GM10248 (cell line): Measurements from ENCODE around the gene MBNL2.

Experiments used
- CTCF ChIA-PET: fragments of 300-600 bp; sonication (Branson Sonifier 250); formaldehyde crosslinking; extraction: SDS; loops from one replicate; lab custom pipeline; 2021; ENCODE audit warnings: antibody characterized with exemption; lab: Yijun Ruan, JAX
- POLR2A ChIA-PET: fragments of 350-650 bp; sonication (Branson Sonifier 250); formaldehyde crosslinking; extraction: SDS; loops from one replicate; lab custom pipeline; 2020; ENCODE audit warnings: antibody characterized with exemption; lab: Yijun Ruan, JAX
- DNase-seq: peaks from one replicate; pipeline ENCODE4 v3.0.0; 2012; ENCODE audit errors: extremely low spot score
- TF ChIP-seq, protein P1 (sequence below): IDR thresholded peaks from 2 replicates; pipeline ENCODE4 v1.5.1; 2012; ENCODE audit warnings: mild to moderate bottlenecking, low read depth; ENCODE audit errors: extremely low read depth, missing control alignments, control extremely low read depth

Gene MBNL2

GRCh38 chr13:97423300-97424045, 201.3 kb downstream of the MBNL2 start:
- DNase-seq, result no peak
- ChIA-PET POLR2A (no interaction called here), CTCF (interaction anchor here (0.9 to 2.9 kb wide), 6 partner anchors 8 to 314 kb away, joined by 3 to 11 read pairs (median 4); no protein-coding TSS in a partner anchor)
- TF ChIP-seq, protein P1, sequence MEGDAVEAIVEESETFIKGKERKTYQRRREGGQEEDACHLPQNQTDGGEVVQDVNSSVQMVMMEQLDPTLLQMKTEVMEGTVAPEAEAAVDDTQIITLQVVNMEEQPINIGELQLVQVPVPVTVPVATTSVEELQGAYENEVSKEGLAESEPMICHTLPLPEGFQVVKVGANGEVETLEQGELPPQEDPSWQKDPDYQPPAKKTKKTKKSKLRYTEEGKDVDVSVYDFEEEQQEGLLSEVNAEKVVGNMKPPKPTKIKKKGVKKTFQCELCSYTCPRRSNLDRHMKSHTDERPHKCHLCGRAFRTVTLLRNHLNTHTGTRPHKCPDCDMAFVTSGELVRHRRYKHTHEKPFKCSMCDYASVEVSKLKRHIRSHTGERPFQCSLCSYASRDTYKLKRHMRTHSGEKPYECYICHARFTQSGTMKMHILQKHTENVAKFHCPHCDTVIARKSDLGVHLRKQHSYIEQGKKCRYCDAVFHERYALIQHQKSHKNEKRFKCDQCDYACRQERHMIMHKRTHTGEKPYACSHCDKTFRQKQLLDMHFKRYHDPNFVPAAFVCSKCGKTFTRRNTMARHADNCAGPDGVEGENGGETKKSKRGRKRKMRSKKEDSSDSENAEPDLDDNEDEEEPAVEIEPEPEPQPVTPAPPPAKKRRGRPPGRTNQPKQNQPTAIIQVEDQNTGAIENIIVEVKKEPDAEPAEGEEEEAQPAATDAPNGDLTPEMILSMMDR, result no peak

- TF ChIP-seq, protein P1, result no peak
- ChIA-PET POLR2A (no interaction called here), CTCF (interaction anchor here (0.8 to 1.7 kb wide), 5 partner anchors 8 to 316 kb away, joined by 3 to 6 read pairs (median 4); no protein-coding TSS in a partner anchor)
- no peak for DNase-seq
These were observed 203.5 kb downstream of the MBNL2 start for GRCh38 chr13:97425590-97425989.

DNA sequence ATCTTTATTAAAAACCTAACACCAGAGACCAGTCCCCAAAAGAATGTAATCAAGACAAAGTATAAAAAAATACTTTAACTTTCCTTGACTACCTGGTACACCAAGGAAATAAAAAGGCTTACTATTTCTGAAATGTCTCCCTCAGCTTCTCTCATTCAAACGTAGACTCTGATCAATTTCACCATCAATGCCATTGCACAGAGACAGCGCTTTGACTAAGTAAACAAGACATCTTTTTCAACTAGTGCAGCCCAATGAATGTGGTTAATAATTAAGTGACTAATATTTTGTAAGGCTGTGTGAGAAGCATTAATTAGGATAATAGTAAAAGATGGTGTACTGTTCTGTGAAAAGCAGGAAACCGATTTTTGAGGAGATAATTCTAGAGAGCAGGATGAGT, 204.6 kb downstream of the MBNL2 start:
- TF ChIP-seq, protein P1, result no peak
- DNase-seq, result no peak
- ChIA-PET POLR2A (no interaction called here), CTCF (interaction anchor here (1.2 to 1.7 kb wide), 2 partner anchors 9 to 11 kb away, joined by 5 to 6 read pairs; no protein-coding TSS in a partner anchor)

DNA sequence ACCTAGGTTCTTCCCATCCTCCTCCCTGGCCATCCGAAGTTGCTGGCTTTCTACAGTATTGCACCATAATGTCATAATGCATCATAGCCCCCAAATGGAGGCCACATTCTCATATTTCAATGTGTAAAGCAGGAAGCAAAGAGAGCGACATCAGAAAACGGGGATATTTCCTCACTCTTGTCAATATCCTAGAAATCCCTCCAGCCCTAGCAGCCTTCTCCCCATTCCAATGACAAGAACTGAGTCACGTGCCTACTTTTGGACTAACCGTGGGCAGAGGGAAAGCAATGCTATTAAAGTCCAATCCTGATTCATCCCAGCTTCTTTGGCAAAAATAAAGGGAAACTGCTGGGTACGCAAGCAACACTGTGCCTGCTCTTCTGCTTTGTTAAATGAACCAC, 207.5 kb downstream of the MBNL2 start:
- POLR2A ChIA-PET, result no interaction called here
- no peak for DNase-seq
- TF ChIP-seq, protein P1, result no peak
- CTCF ChIA-PET, result interaction anchor here (1.0 to 1.3 kb wide), 2 partner anchors 42 to 205 kb away, joined by 3 read pairs; no protein-coding TSS in a partner anchor

DNA sequence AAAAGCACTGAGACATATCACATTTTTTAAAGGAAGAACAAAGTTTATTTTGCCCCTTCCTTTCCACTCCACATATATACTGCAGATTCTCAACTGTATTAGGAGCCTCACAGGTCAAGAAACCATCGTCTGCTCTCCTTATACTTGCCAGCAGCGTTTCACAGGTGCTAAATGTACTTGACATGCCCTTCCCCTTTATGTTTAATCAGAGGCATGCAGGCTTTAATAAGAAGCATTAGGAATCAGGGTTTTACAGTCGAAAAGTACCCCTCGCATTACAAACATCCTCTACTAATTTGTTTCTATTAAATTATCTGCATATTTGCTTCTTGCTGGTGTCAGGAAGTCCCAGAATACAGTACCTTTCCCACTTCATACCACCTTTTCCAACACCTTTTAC, 208.2 kb downstream of the MBNL2 start:
- CTCF ChIA-PET, result interaction anchor here (1.3 to 3.5 kb wide), 3 partner anchors 28 to 206 kb away, joined by 3 to 15 read pairs (median 4); no protein-coding TSS in a partner anchor
- no peak for DNase-seq
- TF ChIP-seq, protein P1, result no peak
- POLR2A ChIA-PET, result no interaction called here

GRCh38 chr13:97431171-97431764, 209.1 kb downstream of the MBNL2 start:
- no peak for DNase-seq
- ChIA-PET POLR2A (no interaction called here), CTCF (interaction anchor here (0.8 to 3.5 kb wide), 4 partner anchors 8 to 63 kb away, joined by 3 to 15 read pairs (median 4); no protein-coding TSS in a partner anchor)
- TF ChIP-seq, protein P1, result no peak
